Lower leg skin (tissue), 4 donors: ENCODE data around the gene RTTN. TPM values are rescaled to one million over a fixed set of nuclear protein-coding genes. Genes with fewer than 3 reads are reported as not detected.

Experiments used
- DNase-seq, 2 donors: peaks; one replicate each; pipeline ENCODE4 v3.0.0-alpha.2; 2019; ENCODE audit warnings: low spot score in 2 of 2
- H3K4me3 ChIP-seq: fragments of 200-600 bp; sonication (generic); 2 replicates; pipeline ENCODE4 v1.5.1; 2017; ENCODE audit warnings: mild to moderate bottlenecking, low read depth; ENCODE audit not compliant: poor library complexity, severe bottlenecking
- POLR2A ChIP-seq, 2 donors: fragments of 450-650 bp; IDR thresholded peaks; one replicate each; pipeline ENCODE4 v1.6.1; 2016 to 2017; ENCODE audit warnings: antibody characterized with exemption in 2 of 2, mild to moderate bottlenecking in 1 of 2, moderate library complexity in 1 of 2
- WGBS, 2 donors: methylation state at CpG; one replicate each; pipeline ENCODE4 v1.1.5; 2018; 5-methylcytosine and 5-hydroxymethylcytosine counted together
- intact Hi-C: fragments of 100-400 bp; cut with DNase I; formaldehyde crosslinking; loops from one replicate; pipeline ENCODE4 v1.15.0; 2023; ENCODE audit warnings: low total_unique reads
- total RNA-seq, 4 donors: library from RNA; depleted of rRNA; stranded (reverse); fragments of >200 nt; gene quantifications; one replicate each; pipeline ENCODE4 v1.1.0, GENCODE V29; 2016
- TF ChIP-seq, protein P1 (sequence below), 3 donors: fragments of 450-650 bp; IDR thresholded peaks; one replicate each; pipeline ENCODE4 v1.5.1; 2016; ENCODE audit warnings: antibody characterized with exemption in 3 of 3, mild to moderate bottlenecking in 3 of 3, moderate library complexity in 2 of 3

Gene RTTN
- total RNA-seq, 4 donors from 2014 or later: 4.8 to 14.9 (median 7.8) TPM

DNA sequence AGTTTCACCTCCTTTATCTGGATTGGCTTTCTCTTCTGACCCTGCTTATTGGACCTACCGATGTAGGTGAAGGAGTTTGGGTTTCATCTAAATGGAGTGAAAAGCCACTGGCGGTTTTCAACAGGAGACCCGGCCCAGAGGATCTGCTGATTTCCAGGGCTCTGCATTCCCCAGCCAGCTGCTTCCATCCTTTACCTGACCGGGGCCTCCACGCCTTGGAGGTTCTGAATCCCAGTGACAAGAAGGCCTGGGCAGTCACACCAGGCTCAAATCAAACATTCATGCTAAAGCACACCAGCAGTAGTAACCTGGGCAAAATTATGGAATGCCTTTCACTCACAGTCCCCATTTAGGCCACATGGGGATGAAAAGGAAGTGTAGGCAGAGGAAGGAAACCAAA is 30.0 kb upstream of the RTTN start:
- 82 to 86% methylated on average over 5 of the region's 5 CpGs for WGBS, 2 donors
- TF ChIP-seq, protein P1, sequence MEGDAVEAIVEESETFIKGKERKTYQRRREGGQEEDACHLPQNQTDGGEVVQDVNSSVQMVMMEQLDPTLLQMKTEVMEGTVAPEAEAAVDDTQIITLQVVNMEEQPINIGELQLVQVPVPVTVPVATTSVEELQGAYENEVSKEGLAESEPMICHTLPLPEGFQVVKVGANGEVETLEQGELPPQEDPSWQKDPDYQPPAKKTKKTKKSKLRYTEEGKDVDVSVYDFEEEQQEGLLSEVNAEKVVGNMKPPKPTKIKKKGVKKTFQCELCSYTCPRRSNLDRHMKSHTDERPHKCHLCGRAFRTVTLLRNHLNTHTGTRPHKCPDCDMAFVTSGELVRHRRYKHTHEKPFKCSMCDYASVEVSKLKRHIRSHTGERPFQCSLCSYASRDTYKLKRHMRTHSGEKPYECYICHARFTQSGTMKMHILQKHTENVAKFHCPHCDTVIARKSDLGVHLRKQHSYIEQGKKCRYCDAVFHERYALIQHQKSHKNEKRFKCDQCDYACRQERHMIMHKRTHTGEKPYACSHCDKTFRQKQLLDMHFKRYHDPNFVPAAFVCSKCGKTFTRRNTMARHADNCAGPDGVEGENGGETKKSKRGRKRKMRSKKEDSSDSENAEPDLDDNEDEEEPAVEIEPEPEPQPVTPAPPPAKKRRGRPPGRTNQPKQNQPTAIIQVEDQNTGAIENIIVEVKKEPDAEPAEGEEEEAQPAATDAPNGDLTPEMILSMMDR (IDR thresholded peaks at IDR 0.05): no peak
- TF ChIP-seq POLR2A (IDR thresholded peaks at IDR 0.05): no peak
- H3K4me3 ChIP-seq: no peak overlapping the region
- DNase-seq: no peak
- intact Hi-C loops: no loop called here

GRCh38 chr18:70234667-70235459 is 29.4 kb upstream of the RTTN start:
- no peak for DNase-seq

DNA sequence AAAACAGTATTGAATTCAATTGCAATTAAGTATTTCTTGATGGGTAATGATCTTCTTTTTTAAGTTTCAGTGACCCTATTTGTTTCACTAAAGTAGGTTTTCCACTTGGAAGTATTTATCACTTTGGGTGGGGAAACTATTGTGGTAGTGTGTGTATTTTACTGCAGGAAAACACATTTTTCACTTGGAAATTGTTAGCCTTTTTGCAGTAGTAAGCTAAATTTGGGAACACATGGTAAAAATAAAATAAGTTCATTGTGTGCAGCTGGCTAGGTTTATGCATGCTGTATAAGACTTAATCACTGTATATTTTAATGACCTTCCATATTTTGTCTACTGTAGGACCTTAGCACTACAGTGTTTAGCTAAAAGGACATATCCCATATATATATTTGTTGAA is 28.5 kb upstream of the RTTN start:
- intact Hi-C loops: loop anchor here (5.0 kb wide), 1 partner anchor 713 kb away; no protein-coding TSS in a partner anchor
- no peak overlapping the region for H3K4me3 ChIP-seq
- DNase-seq: no peak
- TF ChIP-seq, protein P1 (IDR thresholded peaks at IDR 0.05): no peak
- TF ChIP-seq POLR2A (IDR thresholded peaks at IDR 0.05): no peak

More at GRCh38 chr18:70234667-70235459, 29.4 kb upstream of the RTTN start:
- intact Hi-C loops: loop anchor here (5.0 kb wide), 1 partner anchor 712 kb away; no protein-coding TSS in a partner anchor
- TF ChIP-seq, protein P1 (IDR thresholded peaks at IDR 0.05): no peak
- no peak for TF ChIP-seq POLR2A (IDR thresholded peaks at IDR 0.05)
- WGBS, 2 donors: 57 to 71% methylated on average over 12 of the region's 12 CpGs
- H3K4me3 ChIP-seq: no peak overlapping the region

GRCh38 chr18:70232261-70232660 is 26.8 kb upstream of the RTTN start:
- 44 to 50% methylated on average over 1 of the region's 1 CpG for WGBS, 2 donors
- no peak for DNase-seq
- TF ChIP-seq POLR2A (IDR thresholded peaks at IDR 0.05): no peak
- TF ChIP-seq, protein P1 (IDR thresholded peaks at IDR 0.05): no peak
- H3K4me3 ChIP-seq: no peak overlapping the region
- intact Hi-C loops: loop anchor here (5.0 kb wide), 1 partner anchor 715 kb away; no protein-coding TSS in a partner anchor

DNA sequence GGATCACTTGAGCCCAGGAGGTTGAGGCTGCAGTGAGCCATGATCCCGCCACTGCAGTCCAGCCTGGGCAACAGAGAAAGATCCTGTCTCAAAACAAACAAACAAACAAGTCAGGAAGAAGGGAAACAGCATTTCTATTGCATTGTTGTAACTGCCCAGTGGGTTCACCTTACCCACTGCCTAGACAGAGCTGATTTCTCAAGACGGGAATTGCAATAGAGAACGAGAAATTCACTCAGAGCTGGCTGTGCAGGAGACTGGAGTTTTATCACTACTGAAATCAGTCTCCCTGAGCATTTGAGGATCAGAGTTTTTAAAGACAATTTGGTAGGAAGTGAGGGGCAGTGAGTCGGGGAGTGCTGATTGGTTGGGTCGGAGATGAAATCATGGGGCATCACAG is 24.2 kb upstream of the RTTN start:
- DNase-seq: no peak
- WGBS, 2 donors: 91 to 92% methylated on average over 5 of the region's 5 CpGs
- intact Hi-C loops: loop anchor here (5.0 kb wide), 1 partner anchor 718 kb away; no protein-coding TSS in a partner anchor
- TF ChIP-seq, protein P1 (IDR thresholded peaks at IDR 0.05): no peak
- TF ChIP-seq POLR2A (IDR thresholded peaks at IDR 0.05): no peak
- no peak overlapping the region for H3K4me3 ChIP-seq
